CD4-positive, alpha-beta T cell (primary cell): ENCODE data around the gene MYO1D. TPM values are rescaled to one million over a fixed set of nuclear protein-coding genes. Genes with fewer than 3 reads are reported as not detected.

Source experiments
- ATAC-seq: fragments of 200-7000 bp; cut with Tn5 transposase; one replicate; pipeline ENCODE4 v1.10.0; 2022; ENCODE audit warnings: mild to moderate bottlenecking; ENCODE audit not compliant: poor library complexity
- CTCF ChIA-PET: fragments of 350-600 bp; sonication (Branson Sonifier 250); formaldehyde crosslinking; loops from one replicate; lab custom pipeline; 2021; ENCODE audit warnings: antibody characterized with exemption, inconsistent platforms; lab: Charles Lee
- POLR2A ChIA-PET: fragments of 350-600 bp; sonication (Branson Sonifier 250); formaldehyde crosslinking; loops from one replicate; lab custom pipeline; 2021; ENCODE audit warnings: antibody characterized with exemption, inconsistent platforms; lab: Charles Lee
- DNase-seq, 14 experiments: peaks; one replicate each; pipeline ENCODE4 v3.0.0-alpha.2; 2013 to 2020; ENCODE audit warnings: mixed read lengths in 2 of 14
- H3K27ac ChIP-seq, 2 donors: one replicate each; pipeline versions ENCODE4 v1.5.1 to v1.7.0; 2013; ENCODE audit warnings: low read length in 2 of 2, low read depth in 1 of 2, mild to moderate bottlenecking in 1 of 2
- H3K27me3 ChIP-seq, 2 experiments: 1 replicate in 1 of 2; 2 replicates in 1 of 2; pipeline versions ENCODE4 v1.6.1 to v1.7.0; 2013; ENCODE audit warnings: low read length in 2 of 2, control low read depth in 1 of 2, mild to moderate bottlenecking in 1 of 2, moderate library complexity in 1 of 2; ENCODE audit not compliant: insufficient read depth in 2 of 2, control insufficient read depth in 1 of 2
- H3K36me3 ChIP-seq: one replicate; pipeline ENCODE4 v1.6.1; 2013; ENCODE audit warnings: low read length, control low read depth; ENCODE audit not compliant: insufficient read depth
- H3K4me1 ChIP-seq: one replicate; pipeline ENCODE4 v1.6.1; 2013; ENCODE audit warnings: low read length, control low read depth; ENCODE audit not compliant: insufficient read depth
- H3K4me3 ChIP-seq: one replicate; pipeline ENCODE4 v1.5.1; 2013; ENCODE audit warnings: mild to moderate bottlenecking, low read length, moderate library complexity
- H3K9me3 ChIP-seq, 2 experiments: 1 replicate in 1 of 2; 2 replicates in 1 of 2; pipeline versions ENCODE4 v1.6.1 to v1.7.0; 2013; ENCODE audit warnings: low read length in 2 of 2, mild to moderate bottlenecking in 2 of 2, control low read depth in 1 of 2, moderate library complexity in 1 of 2; ENCODE audit not compliant: control insufficient read depth in 1 of 2, insufficient read depth in 1 of 2
- H3K27ac Mint-ChIP-seq: one replicate; pipeline ENCODE4 v1.8.0; 2020; ENCODE audit warnings: mixed read lengths
- H3K27me3 Mint-ChIP-seq: one replicate; pipeline ENCODE4 v1.8.0; 2021; ENCODE audit warnings: mixed read lengths
- H3K36me3 Mint-ChIP-seq: one replicate; pipeline ENCODE4 v1.8.0; 2021; ENCODE audit warnings: low read depth, mixed read lengths
- H3K4me1 Mint-ChIP-seq: one replicate; pipeline ENCODE4 v1.8.0; 2021; ENCODE audit warnings: low read depth, mixed read lengths
- H3K4me3 Mint-ChIP-seq: one replicate; pipeline ENCODE4 v1.8.0; 2020; ENCODE audit warnings: mild to moderate bottlenecking, mixed read lengths
- H3K9me3 Mint-ChIP-seq: one replicate; pipeline ENCODE4 v1.8.0; 2020; ENCODE audit warnings: mixed read lengths
- CTCF ChIP-seq: fragments of 200-600 bp; IDR thresholded peaks from one replicate; pipeline ENCODE4 v1.8.0; 2022; ENCODE audit warnings: antibody characterized with exemption, mild to moderate bottlenecking
- intact Hi-C, 2 experiments: fragments of 100-400 bp; cut with DNase I in 1 of 2; cut with micrococcal nuclease in 1 of 2; formaldehyde crosslinking; loops; one replicate each; pipeline versions ENCODE4 v1.15.1 to v1.9.0; 2023 to 2025; cut with DNase I, micrococcal nuclease
- total RNA-seq, 174 experiments: library from RNA in 2 of 174; stranded (reverse) in 2 of 174; gene quantifications; one replicate each; pipeline ENCODE4 v1.2.3 and lab custom pipeline; 2021 to 2026

Gene MYO1D
- total RNA-seq, 2 experiments from 2014 or later = 5.8 to 6.4 TPM

- no peak overlapping the region for H3K27ac Mint-ChIP-seq
- no peaks in the 10 kb centered on the region for H3K9me3 Mint-ChIP-seq
- Histone ChIP-seq H3K9me3 (no peaks in the 10 kb centered on the region), H3K27me3 (no peaks in the 10 kb centered on the region), H3K36me3 (no peaks in the 10 kb centered on the region), H3K4me1 (no peaks in the 10 kb centered on the region), H3K27ac (no peak overlapping the region), H3K4me3 (no peak overlapping the region)
- ChIA-PET CTCF (interaction anchor here (1.3 to 1.5 kb wide), 2 partner anchors 9 to 85 kb away, joined by 4 to 5 read pairs; partner anchors contain the start of gene MYO1D), POLR2A (no interaction called here)
- no peaks in the 10 kb centered on the region for H3K36me3 Mint-ChIP-seq
- no peak for DNase-seq
- H3K27me3 Mint-ChIP-seq = no peaks in the 10 kb centered on the region
- no peaks in the 10 kb centered on the region for H3K4me1 Mint-ChIP-seq
- no peak for ATAC-seq
- TF ChIP-seq CTCF = no peak
- H3K4me3 Mint-ChIP-seq = no peak overlapping the region
- intact Hi-C loops = no loop called here
Measured at GRCh38 chr17:32792207-32792606, 84.7 kb downstream of the MYO1D start.

GRCh38 chr17:32786169-32786568, 90.8 kb downstream of the MYO1D start:
- Histone ChIP-seq H3K27me3 (no peaks in the 10 kb centered on the region), H3K4me3 (no peak overlapping the region), H3K36me3 (no peaks in the 10 kb centered on the region), H3K9me3 (no peaks in the 10 kb centered on the region), H3K27ac (no peak overlapping the region), H3K4me1 (no peaks in the 10 kb centered on the region)
- ATAC-seq (no peak), DNase-seq (no peak)
- no peaks in the 10 kb centered on the region for H3K36me3 Mint-ChIP-seq
- no peak overlapping the region for H3K4me3 Mint-ChIP-seq
- no peaks in the 10 kb centered on the region for H3K27me3 Mint-ChIP-seq
- no peak overlapping the region for H3K27ac Mint-ChIP-seq
- intact Hi-C loops = loop anchor here in 1 of 2 experiments (10.0 kb wide), 1 partner anchor 969 kb away; no protein-coding TSS in a partner anchor
- ChIA-PET CTCF (interaction anchor here (1.6 kb wide), 1 partner anchor 91 kb away, joined by 8 read pairs; the partner anchor contains the start of gene MYO1D), POLR2A (no interaction called here)
- H3K9me3 Mint-ChIP-seq = no peaks in the 10 kb centered on the region
- no peaks in the 10 kb centered on the region for H3K4me1 Mint-ChIP-seq
- no peak for TF ChIP-seq CTCF

- Mint-ChIP-seq H3K4me3 (no peak overlapping the region), H3K4me1 (no peaks in the 10 kb centered on the region), H3K36me3 (no peaks in the 10 kb centered on the region), H3K27me3 (no peaks in the 10 kb centered on the region), H3K9me3 (no peaks in the 10 kb centered on the region), H3K27ac (no peak overlapping the region)
- DNase-seq = no peak
- Histone ChIP-seq H3K27ac (no peak overlapping the region), H3K27me3 (no peaks in the 10 kb centered on the region), H3K9me3 (no peaks in the 10 kb centered on the region), H3K4me1 (no peaks in the 10 kb centered on the region), H3K36me3 (no peaks in the 10 kb centered on the region), H3K4me3 (no peak overlapping the region)
- ChIA-PET CTCF (interaction anchor here (6.2 kb wide), 1 partner anchor 93 kb away, joined by 79 read pairs; the partner anchor contains the start of gene MYO1D), POLR2A (interaction anchor here (2.5 kb wide), 1 partner anchor 93 kb away, joined by 13 read pairs; the partner anchor contains the start of gene MYO1D)
- no peak for TF ChIP-seq CTCF
- ATAC-seq = no peak
- intact Hi-C loops = loop anchor here in 1 of 2 experiments (1.0 to 10.0 kb wide), 2 partner anchors 125 to 971 kb away; no protein-coding TSS in a partner anchor
Measured at GRCh38 chr17:32784113-32784512, 92.8 kb downstream of the MYO1D start.
